Activated naive CD4-positive, alpha-beta T cell treated with anti-CD3 and anti-CD28 coated beads, Interleukin-2, amount 50 U/mL, for 16 hours (primary cell): ENCODE data around the gene HSF2.

Experiments
- DNase-seq: peaks from one replicate; pipeline ENCODE4 v3.0.0-alpha.2; 2020

HSF2 gene, protein sequence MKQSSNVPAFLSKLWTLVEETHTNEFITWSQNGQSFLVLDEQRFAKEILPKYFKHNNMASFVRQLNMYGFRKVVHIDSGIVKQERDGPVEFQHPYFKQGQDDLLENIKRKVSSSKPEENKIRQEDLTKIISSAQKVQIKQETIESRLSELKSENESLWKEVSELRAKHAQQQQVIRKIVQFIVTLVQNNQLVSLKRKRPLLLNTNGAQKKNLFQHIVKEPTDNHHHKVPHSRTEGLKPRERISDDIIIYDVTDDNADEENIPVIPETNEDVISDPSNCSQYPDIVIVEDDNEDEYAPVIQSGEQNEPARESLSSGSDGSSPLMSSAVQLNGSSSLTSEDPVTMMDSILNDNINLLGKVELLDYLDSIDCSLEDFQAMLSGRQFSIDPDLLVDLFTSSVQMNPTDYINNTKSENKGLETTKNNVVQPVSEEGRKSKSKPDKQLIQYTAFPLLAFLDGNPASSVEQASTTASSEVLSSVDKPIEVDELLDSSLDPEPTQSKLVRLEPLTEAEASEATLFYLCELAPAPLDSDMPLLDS

DNA sequence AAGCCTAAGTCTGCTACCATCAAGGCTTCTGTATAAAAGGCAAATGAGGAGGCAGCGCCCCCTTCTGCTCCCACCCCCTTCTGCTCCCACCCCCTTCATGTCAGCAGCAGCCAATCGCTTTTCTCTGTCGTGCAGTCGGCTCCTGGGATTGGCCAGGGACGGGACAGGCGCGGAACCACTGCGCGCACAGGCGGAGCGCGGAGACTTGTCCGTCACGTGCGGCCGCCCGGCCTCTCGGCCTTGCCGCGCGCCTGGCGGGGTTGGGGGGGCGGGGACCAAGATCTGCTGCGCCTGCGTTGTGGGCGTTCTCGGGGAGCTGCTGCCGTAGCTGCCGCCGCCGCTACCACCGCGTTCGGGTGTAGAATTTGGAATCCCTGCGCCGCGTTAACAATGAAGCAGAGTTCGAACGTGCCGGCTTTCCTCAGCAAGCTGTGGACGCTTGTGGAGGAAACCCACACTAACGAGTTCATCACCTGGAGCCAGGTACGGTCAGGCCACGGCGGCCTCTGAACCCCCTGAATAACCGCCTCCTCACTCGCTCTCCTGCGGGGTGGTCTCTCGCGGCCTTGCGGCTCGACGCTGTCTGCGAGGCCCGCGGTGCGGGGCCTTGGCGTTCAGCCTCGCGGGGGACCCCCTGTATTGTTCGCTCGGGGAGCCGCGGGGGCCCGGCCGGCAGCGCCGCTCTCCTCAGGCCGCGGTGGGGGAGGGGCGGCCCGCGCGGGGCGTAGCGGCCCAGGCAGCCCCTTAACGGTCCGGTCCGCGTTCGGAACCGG lies at the start of gene HSF2:
HSF2 (plus strand) TSS at position 305 of the 773 bp plus-strand sequence; CDS start at position 391, 86 bp downstream.
- peak; percentile 94 for DNase-seq

DNA sequence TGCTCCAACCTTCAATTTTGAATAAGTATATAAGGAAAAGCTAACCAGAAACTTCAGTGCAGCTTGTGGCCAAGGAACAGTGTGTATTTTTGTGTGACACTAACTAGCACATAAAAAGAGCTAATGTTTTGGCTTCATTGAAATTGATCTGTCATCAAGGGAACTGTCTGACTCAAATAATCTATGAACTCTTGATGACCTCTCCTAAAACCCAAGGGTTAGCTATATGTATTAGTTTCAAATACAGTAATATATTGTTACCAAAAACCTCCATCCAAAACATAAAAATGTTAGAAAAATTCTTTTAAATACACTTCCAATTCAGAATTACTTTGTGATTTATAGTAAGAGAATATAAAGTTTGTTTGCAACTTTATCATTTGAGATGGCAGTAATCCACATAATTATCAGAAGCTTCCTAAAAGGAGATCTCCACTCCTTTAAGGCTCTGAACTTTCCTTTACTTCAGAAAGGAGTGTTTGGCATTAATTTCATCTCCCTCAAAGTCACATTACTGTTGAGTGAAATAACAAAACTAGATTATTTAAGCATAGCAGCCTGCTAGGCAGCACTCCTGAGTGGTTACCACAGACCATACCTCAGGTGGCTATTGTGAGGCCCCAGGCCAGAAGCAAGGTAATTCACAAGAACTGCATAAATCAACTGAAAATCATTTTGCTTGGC lies 46.3 kb upstream of the HSF2 start:
- DNase-seq, result no peak

DNA sequence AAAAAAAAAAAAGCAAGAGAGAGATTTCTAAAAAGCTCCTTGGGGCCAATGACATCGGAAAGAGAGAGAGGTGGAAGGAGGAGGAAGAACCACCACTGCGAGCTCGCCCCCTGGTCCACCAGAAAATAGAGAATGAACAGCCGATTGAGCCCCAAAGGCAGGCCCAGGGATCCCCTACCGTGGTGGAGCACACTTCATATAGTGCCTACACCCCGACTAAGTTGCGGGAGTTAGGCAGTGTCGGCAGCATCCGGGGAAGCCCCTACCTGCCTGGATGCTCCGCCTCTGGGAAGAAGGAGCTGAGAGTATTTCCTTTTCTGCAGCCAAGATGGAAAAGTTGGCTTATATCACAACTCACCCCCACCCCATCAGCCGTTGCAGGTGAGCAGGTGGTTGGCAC lies 38.6 kb upstream of the HSF2 start:
- no peak for DNase-seq

DNA sequence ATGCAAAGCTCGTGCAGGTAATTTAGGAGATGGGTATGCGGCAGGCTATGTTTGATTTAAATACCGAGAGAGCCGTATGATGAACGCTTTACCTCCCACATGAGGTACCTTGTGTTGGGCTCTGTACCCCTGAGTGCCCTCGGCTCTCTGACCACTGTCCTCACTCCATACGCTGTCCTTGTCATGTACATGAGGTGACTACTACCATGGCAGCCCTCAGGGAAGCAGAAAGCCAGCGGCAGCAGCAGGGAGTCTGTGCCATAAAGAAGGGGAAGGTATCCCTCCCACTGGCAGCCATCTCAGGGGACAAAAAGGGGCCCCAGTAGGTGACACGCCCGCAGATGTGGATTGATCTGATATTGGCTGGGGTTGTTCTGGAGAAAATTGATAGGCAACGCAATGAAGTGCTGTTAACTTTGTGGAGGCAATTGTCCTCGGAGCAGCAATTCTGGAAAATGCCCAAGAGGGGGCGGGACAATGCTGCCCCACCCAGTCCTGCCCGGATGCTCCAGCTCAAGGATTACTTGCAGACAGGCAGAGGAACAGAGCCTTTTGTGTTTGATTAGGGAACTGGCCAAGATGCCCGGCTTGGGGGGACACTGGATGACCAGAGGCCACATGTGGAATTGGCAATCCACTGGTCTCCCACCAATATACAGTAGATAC lies 38.0 kb upstream of the HSF2 start:
- DNase-seq, result no peak

DNA sequence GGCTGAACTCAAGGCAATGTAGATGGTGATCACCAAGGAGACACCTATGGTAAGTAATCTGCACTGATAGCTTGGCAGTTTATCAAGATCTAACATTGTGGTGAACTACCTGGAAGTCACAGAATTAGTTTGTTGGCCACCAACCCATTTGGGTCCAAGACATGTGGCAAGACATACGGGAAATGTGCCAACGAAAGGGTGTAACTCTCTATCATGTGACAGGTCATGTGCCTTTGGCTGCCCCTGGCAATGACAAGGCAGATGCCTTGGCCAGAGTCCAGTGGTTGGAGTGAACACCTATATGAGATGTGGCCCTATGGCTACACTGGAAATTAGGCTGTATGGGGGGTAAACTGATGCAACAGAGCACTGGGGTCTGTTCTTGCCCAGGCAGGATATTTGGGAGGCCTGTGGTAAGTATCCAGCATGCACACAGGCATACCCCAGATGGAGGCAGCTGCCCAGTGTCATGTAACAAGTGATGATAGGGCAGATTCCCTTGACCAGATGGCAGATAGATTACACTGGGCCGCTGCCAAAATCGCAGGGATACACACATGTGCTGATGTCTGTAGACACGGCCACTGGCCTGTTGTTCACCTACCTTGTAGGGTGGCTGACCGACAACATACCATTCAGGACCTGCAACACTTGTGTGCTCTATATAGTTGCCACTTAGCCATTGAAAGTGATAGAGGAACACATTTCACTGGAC lies 35.5 kb upstream of the HSF2 start:
- no peak for DNase-seq

DNA sequence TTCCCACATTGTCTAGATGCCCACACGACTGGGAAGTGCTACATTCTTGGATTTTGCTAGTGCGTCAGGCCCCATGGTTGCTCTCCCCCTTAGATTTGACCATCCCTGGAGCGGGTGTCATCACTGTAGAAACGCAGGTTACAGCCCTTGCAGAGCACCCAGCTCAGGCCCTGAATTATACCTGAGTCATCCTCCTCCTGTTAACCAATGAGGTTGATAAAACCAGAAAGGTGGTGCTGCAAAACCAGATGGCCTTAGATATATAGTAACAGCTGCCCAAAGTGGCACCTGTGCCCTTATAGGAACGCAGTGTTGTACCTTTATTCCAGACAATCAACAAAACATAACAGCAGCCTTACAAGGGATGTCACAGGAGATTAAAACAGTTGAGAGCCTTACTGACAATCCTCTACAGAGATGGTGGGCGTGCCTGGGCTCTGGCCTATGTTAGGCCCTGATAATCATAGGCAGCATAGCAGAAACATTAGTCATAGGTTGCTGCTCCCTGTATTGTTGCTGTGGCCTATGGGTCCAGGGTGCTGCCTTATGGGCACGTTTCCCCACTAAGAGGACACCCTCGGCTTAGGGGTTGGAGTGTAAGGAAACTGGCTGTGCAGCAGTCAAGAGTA lies 33.6 kb upstream of the HSF2 start:
- DNase-seq, result no peak

DNA sequence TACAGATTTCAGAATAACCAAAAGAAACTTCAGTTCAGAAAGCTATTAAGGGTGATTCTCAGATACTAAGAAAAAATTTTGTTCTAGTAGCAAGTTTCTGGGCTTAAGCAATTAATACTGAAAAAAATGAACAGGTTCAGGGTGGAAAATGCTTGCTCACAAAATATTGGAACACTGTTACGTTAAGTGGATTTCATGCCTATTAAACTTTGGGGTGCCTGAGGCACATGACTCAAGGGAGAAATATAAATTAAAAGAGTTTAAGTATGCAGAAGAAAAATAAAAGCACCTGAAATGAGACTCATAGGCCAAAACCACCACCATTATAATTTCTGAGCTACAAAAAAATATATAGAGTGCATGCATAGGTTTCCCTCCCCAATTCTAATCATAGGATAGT lies 32.3 kb upstream of the HSF2 start:
- DNase-seq, result no peak

DNA sequence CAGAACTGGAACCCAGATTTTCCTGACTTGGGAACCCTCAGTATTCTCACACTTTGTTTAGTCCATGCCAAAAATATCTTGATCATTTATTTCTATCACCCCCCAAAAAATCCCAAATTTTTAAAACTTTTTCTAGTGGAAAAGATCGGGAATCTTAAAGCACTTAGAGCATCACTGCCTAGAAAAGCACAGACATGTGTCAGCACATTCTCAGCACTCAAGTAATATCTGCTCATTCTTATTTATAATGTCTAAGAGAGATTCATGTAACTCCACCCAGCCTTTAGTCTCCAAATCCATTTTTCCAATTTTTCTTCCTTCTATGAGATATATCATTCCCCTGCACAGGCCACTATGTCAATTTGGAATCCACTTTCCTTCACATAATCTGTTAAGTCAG lies 29.9 kb upstream of the HSF2 start:
- DNase-seq, result no peak

DNA sequence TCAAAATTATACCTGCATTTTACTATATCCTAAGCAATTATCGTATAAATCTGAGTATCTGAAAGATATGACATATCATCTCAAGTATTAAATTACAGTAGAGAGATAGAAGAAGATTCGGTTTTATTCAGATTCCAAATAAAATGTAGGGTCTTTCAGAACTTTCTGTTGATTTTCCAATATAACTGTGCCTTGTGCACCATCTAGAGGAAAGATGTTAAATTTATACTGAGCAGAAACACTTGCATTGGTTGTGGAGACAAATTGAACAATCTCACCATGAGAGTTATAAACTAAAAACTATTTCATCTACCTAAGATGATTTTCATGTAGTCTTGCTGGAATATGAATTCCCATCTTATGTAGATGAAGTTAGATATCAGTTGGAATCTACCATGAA lies 26.8 kb upstream of the HSF2 start:
- no peak for DNase-seq

DNA sequence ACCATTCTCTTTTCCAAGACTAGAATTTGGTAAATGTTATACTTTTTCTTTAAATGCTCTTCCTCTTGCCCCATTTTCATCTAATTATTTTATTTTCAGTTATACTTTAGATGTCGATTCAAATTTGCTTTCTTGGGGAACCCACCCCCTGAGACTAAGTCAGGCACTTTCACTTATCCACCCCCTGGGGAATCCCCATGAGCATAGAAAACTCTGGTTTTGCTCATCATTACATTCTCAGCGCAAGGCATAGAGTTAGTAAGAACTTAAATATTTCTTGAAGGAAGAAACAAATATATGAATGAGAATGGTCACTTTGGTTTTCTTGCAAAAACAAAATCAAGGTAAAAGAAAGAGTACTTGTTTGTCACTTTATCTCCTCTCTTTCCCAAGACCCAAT lies 25.1 kb upstream of the HSF2 start:
- DNase-seq, result no peak

DNA sequence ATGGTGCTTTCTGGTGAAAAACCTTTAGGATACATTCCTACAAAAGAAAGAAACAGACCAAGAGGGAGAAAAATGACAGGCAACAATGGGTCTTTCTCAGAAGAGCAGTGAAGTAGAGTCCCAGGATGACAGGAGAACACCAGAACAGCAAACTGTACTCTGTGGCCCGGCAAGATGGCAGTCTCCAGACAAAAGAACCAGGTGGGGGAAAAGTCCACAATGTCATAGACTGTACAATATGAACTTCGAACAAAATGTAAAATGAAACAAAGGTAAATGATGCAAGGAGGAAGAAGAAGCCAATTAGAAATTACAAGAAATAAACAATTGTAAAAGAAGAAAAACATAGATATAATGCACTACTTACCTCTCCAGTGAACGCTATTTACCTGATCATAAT lies 23.2 kb upstream of the HSF2 start:
- DNase-seq, result no peak

DNA sequence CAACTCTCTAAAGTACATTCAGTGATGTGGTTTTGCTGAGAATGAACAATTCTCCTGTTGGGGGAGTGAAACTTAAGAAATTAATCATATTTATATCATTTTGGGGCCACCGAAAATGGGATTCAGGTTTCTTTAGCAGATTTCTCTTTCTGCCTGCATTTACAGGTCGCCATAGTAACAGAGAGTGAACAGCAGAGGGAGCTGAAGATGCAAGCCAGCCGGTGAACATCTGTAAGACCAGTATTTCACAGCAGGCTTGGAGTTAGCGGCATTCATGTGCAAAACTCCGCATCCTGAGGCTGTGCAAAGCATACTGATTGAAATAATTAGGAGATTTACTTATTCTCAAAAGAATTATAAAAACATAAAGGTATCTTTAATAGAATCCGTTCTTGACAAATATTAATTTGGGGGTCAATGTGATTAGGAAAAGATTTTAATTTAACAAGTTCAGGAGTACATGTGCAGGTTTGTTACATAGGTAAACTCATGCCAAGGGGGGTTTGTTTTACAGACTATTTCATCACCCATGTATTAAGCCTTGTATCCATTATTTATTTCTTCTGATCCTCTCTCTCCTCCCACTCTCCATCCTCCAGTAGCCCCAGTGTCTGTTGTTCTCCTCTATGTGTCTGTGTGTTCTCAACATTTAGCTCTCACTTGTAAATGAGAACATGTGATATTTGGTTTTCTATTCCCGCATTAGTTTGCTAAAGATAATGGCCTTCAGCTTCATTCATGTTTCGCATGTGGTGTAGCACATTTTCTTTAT lies 17.8 kb upstream of the HSF2 start:
- DNase-seq, result peak; percentile 58

DNA sequence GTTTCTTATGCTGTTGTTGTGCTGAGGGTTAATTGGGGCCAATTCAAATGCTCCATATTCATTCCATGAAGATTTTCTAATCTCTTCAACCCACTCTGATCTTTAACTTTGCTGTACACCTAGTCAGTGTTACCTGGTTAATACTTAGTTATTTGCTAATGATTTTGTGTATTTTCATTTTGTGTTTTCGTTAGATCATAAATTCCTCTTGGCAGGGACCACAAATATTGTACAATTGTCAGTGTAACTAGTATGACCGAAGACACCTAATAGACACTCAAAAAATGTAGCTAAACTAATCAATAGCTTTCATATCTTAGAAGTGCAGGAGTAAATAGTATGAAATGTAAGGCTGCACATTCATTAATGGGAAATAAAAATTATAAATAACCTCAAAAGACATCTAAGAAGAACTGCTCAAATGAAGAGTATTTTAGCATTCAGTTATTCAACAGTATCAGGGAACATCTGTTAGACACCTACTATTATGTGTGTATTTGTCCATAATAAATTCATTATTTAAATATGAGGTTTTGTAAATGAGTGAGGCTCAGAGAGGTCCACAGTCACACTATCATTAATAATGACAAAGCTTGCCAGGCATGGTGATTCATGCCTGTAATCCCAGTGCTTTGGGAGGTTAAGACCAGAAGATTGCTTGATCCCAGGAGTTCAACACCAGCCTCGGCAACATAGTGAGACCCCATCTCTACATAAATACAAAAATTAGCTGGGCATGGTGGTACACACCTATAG lies 13.4 kb upstream of the HSF2 start:
- DNase-seq, result no peak

DNA sequence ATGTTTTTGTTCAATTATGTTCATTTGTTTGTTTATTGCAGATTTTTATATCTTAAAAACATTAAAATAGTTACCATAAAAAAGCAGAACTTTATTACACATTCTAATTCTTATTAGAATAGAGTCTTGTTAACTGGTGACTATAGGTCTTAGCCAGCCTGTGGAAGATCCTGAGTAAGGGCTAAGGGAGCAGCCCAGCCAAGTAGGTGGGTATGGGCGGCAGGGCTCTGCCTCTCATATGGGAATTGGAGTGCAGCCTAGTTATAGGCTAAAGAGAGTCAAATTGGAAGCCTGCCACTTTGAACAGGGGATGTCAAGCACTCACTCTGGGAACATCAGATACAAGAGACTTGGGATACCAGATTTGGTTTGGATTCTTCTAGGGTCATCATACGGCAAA lies 10.5 kb upstream of the HSF2 start:
- DNase-seq, result no peak

DNA sequence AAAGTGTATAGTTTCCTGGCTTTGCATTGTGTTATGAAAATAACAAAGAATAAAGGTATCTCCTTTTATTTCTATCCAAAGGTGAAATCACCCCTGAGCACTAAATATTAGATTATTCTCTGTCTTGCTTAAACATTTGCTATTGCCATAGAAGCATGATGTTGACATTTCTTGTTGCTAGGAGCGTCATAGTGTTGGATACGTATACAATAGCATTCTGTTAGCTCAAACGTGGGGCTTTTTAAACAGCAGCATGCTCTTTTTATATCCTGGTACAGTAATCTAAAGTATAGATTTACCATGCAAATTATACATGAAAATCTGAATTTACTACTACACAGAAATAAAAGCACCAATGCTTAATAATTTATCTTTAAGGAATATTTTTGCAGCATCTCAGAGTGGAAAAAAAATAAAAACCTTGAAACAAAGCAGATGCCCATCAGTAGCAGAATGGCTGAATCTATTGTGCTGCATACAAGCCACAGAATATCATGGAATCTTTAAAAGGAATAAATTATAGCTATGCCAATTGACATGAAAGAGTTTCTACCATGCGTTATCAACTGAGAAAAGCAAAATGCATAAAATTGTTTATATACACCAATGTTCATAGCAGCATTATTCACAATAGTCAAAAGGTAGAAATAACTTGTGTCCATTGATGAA lies 9.6 kb upstream of the HSF2 start:
- no peak for DNase-seq

DNA sequence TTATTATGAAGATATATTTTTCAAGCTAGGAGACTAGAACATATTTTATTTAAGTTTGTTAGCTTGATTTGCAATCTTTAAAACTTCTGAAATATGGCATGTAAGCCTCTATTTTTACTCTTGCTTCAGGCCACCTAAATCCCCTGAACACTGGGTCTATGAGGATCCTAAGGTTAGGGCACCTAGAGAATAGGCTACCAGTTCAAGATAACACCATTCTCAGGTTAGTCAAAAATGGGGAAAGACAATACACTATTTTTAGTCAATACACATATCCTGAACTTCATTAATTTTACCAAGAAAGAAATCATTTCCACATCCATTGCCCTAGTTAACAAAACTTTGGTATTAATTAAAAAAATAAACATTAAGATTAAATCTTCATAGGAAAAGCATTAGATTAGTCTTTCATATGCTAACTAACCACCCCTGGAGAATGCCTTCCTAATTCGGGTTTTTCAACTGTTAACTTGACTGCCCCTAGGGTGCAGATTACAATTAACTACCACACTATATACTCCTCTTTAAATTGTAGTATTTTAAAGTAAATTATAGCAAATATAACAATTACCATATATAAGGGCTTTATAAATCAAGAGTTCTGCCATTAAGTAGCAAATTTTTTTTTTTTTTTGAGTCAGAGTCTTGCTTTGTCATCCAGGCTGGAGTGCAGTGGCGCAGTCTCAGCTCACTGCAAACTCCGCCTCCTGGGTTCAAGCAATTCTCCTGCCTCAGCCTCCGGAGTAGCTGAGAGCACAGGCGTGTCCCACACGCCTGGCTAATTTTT lies 6.7 kb upstream of the HSF2 start:
- no peak for DNase-seq

DNA sequence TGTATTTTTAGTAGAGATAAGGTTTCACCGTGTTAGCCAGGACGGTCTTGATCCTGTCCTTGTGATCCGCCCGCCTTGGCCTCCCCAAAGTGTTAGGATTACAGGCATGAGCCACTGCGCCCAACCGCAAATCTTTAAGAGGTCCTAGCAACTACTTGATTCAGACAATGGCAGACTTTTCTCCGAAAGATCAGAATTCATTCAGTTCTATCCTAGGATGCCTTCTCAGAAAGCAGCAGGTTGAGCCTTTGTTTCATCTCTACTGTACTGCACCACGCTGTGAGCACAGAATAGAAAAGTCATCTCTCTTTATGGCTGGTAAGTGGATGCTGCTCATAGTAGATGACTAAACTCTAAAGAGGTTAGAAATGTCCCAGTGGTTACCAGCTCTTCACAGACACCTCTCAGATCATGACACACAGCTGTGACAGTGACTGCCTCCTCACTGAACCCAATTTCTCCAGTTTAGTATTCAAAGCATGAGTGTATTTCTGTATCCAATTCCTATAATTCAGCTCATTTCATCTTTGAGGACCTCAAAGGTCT lies 6.0 kb upstream of the HSF2 start:
- DNase-seq, result no peak

DNA sequence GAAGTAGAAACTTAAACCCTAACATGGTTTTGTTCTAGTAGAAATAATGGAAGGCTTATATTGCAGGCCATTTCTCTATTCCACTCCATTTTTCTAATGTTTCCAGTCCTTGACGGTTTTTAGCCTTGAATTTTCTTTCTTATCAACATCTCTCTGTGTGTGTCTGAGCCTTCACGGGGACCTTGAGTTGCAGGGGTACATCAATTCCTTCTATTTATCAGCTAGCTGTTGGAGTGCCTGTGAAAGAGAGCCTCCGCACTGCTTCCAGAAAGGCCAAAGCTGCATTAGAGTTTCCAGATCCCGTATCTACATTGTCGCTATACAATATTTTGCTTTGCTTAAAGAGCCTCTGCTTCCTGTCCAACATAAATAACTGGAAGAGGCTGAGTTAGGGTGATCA lies 5.4 kb upstream of the HSF2 start:
- no peak for DNase-seq

DNA sequence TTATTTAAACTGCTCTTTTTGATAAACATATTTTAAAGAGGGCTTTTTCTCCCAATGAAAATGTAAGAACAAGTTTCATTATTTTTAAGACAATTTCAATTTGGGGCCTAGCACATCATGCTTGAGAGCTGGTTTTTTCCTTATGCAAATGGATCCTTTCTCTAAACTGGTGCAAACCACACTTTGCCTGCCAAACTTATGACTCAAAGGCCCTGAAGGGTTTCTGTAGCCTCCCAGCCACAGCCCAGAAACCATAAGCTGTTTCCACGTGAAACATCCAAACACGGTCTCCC lies 451 bp upstream of the HSF2 start:
- no peak for DNase-seq
